ENCODE data around the gene LYZL1. TPM values are rescaled to one million over a fixed set of nuclear protein-coding genes. Genes with fewer than 3 reads are reported as not detected.

LYZL1 gene
- not detected in 5 replicates for total RNA-seq (2022; extraction: Qiagen RNA extraction)

GRCh38 chr10:29288906-29289305 is at the start of gene LYZL1:
LYZL1 (plus strand) TSS chr10:29289070; CDS start chr10:29291868, 2,798 bp downstream.

